HUES6 (cell line): ENCODE measurements around the gene RAB5A.
"Not testable (repeated sequence)": the region's sequence is repeated elsewhere in the genome, so short reads cannot be mapped to it uniquely, and the experiment has no call there.

ENCODE experiments used
- H3K27ac ChIP-seq: 2 replicates; pipeline ENCODE4 v1.7.0; 2013; ENCODE audit warnings: low read depth, mild to moderate bottlenecking, low read length, inconsistent platforms
- H3K27me3 ChIP-seq: 2 replicates; pipeline ENCODE4 v1.6.1; 2013; ENCODE audit warnings: low read length; ENCODE audit not compliant: control insufficient read depth, insufficient read depth
- H3K36me3 ChIP-seq: 2 replicates; pipeline ENCODE4 v1.6.1; 2013; ENCODE audit warnings: low read length; ENCODE audit not compliant: control insufficient read depth, insufficient read depth
- H3K4me1 ChIP-seq: 2 replicates; pipeline ENCODE4 v1.6.1; 2013; ENCODE audit warnings: low read length; ENCODE audit not compliant: control insufficient read depth, insufficient read depth
- H3K4me3 ChIP-seq: 2 replicates; pipeline ENCODE4 v1.5.1; 2013; ENCODE audit warnings: low read depth, low read length
- H3K9ac ChIP-seq: one replicate; pipeline ENCODE4 v1.6.1; 2013; ENCODE audit warnings: mild to moderate bottlenecking, low read length
- H3K9me3 ChIP-seq: 2 replicates; pipeline ENCODE4 v1.6.1; 2013; ENCODE audit warnings: low read depth, low read length; ENCODE audit not compliant: control insufficient read depth, insufficient read depth

RAB5A gene

DNA sequence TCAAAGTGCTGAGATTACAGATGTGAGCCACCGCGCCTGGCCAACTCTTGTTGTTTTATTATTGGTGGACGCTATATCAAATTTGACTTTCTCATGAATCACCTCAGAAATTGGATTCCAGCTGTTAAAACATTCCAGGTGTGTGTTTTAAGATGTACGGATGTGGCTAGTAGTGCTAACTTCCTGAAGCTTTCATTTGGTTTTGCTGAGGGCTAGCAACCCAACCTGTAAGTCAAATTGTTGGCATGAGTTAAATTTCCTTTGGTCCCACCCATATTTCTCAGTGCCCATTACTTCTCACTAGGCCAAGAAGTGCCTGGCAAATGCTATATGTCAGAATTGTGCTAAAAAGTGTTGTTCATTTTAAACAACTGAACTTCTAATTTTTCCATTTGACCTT lies 80.2 kb downstream of the RAB5A start:
- Histone ChIP-seq H3K9me3 (no peaks in the 10 kb centered on the region), H3K36me3 (no peaks in the 10 kb centered on the region), H3K9ac (no peak overlapping the region), H3K4me1 (0 out of 2 replicates have a peak, but pooled peaks cover 5% of the 10 kb centered on the region), H3K27ac (no peak overlapping the region), H3K4me3 (no peak overlapping the region), H3K27me3 (no peaks in the 10 kb centered on the region)

DNA sequence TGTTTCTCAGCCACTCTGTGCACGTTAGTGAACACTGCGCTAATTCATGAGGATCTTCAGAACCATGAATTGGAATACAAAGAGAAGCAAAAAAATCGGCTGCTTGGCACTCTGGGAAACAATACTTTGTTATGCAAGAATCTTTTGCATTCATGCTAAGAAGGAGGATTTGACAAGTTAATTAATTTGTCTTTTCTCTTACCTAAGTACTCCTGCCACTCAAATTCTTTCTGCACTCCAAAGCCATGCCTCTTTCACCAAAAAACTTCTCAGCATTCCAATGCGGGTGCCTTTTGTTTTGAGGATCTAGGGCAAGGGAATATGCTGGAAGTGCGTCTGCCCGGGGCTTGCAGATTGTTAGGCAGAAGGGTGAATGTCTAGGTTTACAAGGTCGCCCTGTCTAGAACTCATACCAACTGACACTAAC lies 82.0 kb downstream of the RAB5A start:
- Histone ChIP-seq H3K27me3 (no peaks in the 10 kb centered on the region), H3K36me3 (no peaks in the 10 kb centered on the region), H3K4me1 (0 out of 2 replicates have a peak, but pooled peaks cover 5% of the 10 kb centered on the region), H3K9me3 (no peaks in the 10 kb centered on the region), H3K27ac (no peak overlapping the region), H3K4me3 (no peak overlapping the region), H3K9ac (no peak overlapping the region)

DNA sequence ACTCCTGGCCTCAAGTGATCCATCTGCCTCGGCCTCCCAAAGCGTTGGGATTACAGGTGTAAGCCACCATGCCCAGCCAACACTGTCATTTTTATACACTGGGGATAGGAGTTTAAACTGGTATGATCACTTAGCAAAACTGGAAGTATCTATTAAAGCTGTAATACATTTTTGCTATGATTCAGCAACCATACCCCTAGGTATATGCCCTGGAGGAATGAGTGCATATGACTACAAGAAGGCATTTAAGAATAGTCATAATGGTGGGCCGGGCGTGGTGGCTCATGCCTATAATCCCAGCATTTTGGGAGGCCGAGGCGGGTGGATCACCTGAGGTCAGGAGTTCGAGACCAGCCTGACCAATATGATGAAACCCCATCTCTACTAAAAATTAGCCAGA lies 85.0 kb downstream of the RAB5A start:
- H3K27me3 ChIP-seq, H3K27ac ChIP-seq, H3K36me3 ChIP-seq, H3K4me3 ChIP-seq, H3K9me3 ChIP-seq, H3K4me1 ChIP-seq, H3K9ac ChIP-seq: not testable (repeated sequence)
